ENCODE data around the gene UBE2Z.

Gene UBE2Z

GRCh38 chr17:48961516-48962233, 53.5 kb downstream of the UBE2Z start:
- H3K9me3 Mint-ChIP-seq (ENCODE audit: low read depth) = no peaks in the 10 kb centered on the region
- H3K4me1 Mint-ChIP-seq (ENCODE audit: low read depth) = no peaks in the 10 kb centered on the region
- no peak overlapping the region for H3K4me3 Mint-ChIP-seq
- no peaks in the 10 kb centered on the region for H3K36me3 Mint-ChIP-seq
- H3K27ac Mint-ChIP-seq = no peak overlapping the region
- peaks cover 24% of the 10 kb centered on the region for H3K27me3 Mint-ChIP-seq

DNA sequence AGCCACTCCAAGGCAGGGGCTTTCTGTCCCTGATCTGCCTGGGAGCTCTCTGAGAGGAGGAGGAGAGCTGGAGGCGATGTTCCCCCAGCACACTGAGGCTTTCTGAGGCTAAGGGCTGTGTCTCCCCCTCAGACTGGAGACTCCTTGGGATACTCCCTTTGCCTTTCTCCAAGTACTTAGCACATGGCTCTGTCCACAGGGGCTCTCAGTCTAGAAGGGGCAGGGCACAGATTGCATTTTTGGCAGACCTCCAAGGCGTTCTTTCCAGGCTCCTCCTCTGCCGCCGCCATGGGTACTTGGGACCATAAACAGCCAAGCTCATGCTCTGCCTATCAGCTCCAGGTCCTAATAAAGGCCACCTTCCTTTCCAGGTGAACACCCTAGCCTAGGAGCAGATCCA, 62.0 kb downstream of the UBE2Z start:
- peaks cover 15% of the 10 kb centered on the region for H3K27me3 Mint-ChIP-seq
- H3K27ac Mint-ChIP-seq = no peak overlapping the region
- no peaks in the 10 kb centered on the region for H3K9me3 Mint-ChIP-seq (ENCODE audit: low read depth)
- H3K36me3 Mint-ChIP-seq = no peaks in the 10 kb centered on the region
- H3K4me1 Mint-ChIP-seq (ENCODE audit: low read depth) = no peaks in the 10 kb centered on the region
- no peak overlapping the region for H3K4me3 Mint-ChIP-seq

GRCh38 chr17:48970865-48971687, 62.9 kb downstream of the UBE2Z start:
- Mint-ChIP-seq H3K4me3 (no peak overlapping the region), H3K9me3 (ENCODE audit: low read depth) (no peaks in the 10 kb centered on the region), H3K27ac (no peak overlapping the region), H3K36me3 (no peaks in the 10 kb centered on the region), H3K27me3 (peaks cover 12% of the 10 kb centered on the region), H3K4me1 (ENCODE audit: low read depth) (no peaks in the 10 kb centered on the region)

DNA sequence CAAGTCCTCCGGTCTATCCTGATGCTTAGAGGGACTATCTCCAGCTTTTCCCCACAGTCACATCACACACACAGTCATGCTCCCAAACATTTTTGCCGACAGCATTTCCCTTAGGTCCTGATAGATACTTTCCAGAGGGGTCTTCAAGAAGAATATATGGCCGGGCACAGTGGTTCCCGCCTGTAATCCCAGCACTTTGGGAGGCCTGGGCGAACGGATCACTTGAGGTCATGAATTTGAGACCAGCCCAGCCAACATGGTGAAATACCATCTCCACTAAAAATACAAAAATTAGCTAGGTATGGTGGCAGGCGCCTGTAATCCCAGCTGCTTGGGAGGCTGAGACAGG, 64.5 kb downstream of the UBE2Z start:
- H3K27ac Mint-ChIP-seq = no peak overlapping the region
- no peak overlapping the region for H3K4me3 Mint-ChIP-seq

DNA sequence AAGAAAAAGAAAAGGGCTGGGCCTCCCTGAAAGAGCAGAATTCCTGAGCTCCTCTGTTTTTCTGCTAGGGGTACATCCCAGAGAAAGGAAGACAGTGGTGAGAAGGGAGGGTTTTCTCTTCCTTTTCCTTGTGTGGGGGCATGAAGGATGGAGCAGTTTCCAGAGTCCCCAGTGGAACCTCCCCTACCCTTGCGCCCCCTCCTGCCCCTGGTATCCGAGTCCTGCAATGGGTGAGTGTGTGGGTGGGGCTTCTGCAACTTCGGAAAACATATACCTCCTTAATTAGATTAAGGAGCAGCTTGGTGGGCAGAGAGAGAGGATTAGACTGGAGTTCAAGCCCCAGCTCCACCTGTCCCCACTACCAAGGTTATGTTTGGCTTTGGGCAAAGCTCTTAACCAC, 65.6 kb downstream of the UBE2Z start:
- Mint-ChIP-seq H3K4me1 (ENCODE audit: low read depth) (no peaks in the 10 kb centered on the region), H3K27ac (no peak overlapping the region), H3K4me3 (no peak overlapping the region), H3K9me3 (ENCODE audit: low read depth) (no peaks in the 10 kb centered on the region), H3K27me3 (peaks cover 9% of the 10 kb centered on the region), H3K36me3 (no peaks in the 10 kb centered on the region)

More for the DNA sequence above, 64.5 kb downstream of the UBE2Z start:
- no peaks in the 10 kb centered on the region for H3K36me3 Mint-ChIP-seq
- H3K9me3 Mint-ChIP-seq (ENCODE audit: low read depth) = no peaks in the 10 kb centered on the region
- no peaks in the 10 kb centered on the region for H3K4me1 Mint-ChIP-seq (ENCODE audit: low read depth)
- peaks cover 9% of the 10 kb centered on the region for H3K27me3 Mint-ChIP-seq

All from activated naive CD8-positive, alpha-beta T cell (primary cell).